Keratinocyte (primary cell): Measurements from ENCODE around the gene STEEP1. TPM values are rescaled to one million over a fixed set of nuclear protein-coding genes. Genes with fewer than 3 reads are reported as not detected.
"Not testable (repeated sequence)": the region's sequence is repeated elsewhere in the genome, so short reads cannot be mapped to it uniquely, and the experiment has no call there.

Experiments used
- DNase-seq: peaks from one replicate; pipeline ENCODE4 v3.0.0-alpha.2; 2011; ENCODE audit warnings: low read depth, missing footprints, low spot score
- FAIRE-seq: peaks from 2 replicates; lab custom pipeline; 2011; peaks lifted over from hg19 to GRCh38; lab: Jason Lieb, UNC
- H2AFZ ChIP-seq: 2 replicates; pipeline ENCODE4 v1.6.0; 2012; ENCODE audit warnings: low read length, control low read depth, inconsistent platforms; ENCODE audit not compliant: control insufficient read depth
- H3K27ac ChIP-seq: 2 replicates; pipeline ENCODE4 v1.5.1; 2011; ENCODE audit warnings: low read length; ENCODE audit not compliant: control insufficient read depth, insufficient read depth
- H3K27me3 ChIP-seq: 3 replicates; pipeline ENCODE4 v1.6.0; 2011; ENCODE audit warnings: low read length; ENCODE audit not compliant: control insufficient read depth, insufficient read depth; ENCODE audit errors: extremely low read depth
- H3K36me3 ChIP-seq, 2 experiments: 2 replicates in 1 of 2; 3 replicates in 1 of 2; pipeline ENCODE4 v1.5.1; 2011; ENCODE audit warnings: low read length in 2 of 2, mild to moderate bottlenecking in 1 of 2; ENCODE audit not compliant: control insufficient read depth in 2 of 2, insufficient read depth in 2 of 2; ENCODE audit errors: extremely low read depth in 1 of 2
- H3K4me1 ChIP-seq: 3 replicates; pipeline ENCODE4 v1.5.1; 2011; ENCODE audit warnings: low read length; ENCODE audit not compliant: control insufficient read depth, insufficient read depth; ENCODE audit errors: extremely low read depth
- H3K4me2 ChIP-seq: 3 replicates; pipeline ENCODE4 v1.6.0; 2011; ENCODE audit warnings: low read depth, low read length; ENCODE audit not compliant: control insufficient read depth, insufficient read depth; ENCODE audit errors: extremely low read depth
- H3K4me3 ChIP-seq, 3 experiments: fragments of 200-600 bp in 1 of 3; sonication (generic) in 1 of 3; 2 replicates in 2 of 3; 3 replicates in 1 of 3; pipeline ENCODE4 v1.5.1; 2011 to 2016; ENCODE audit warnings: low read length in 3 of 3, mild to moderate bottlenecking in 3 of 3, control low read depth in 2 of 3, inconsistent platforms in 1 of 3, low read depth in 1 of 3, mixed read lengths in 1 of 3, mixed run types in 1 of 3, moderate library complexity in 1 of 3; ENCODE audit not compliant: control insufficient read depth in 2 of 3, insufficient read depth in 2 of 3; ENCODE audit errors: extremely low read depth in 1 of 3
- H3K79me2 ChIP-seq: 2 replicates; pipeline ENCODE4 v1.6.0; 2012; ENCODE audit warnings: low read length; ENCODE audit not compliant: control insufficient read depth, insufficient read depth
- H3K9ac ChIP-seq: 3 replicates; pipeline ENCODE4 v1.6.0; 2011; ENCODE audit warnings: low read length; ENCODE audit not compliant: control insufficient read depth, insufficient read depth; ENCODE audit errors: extremely low read depth
- H3K9me1 ChIP-seq: 3 replicates; pipeline ENCODE4 v1.6.0; 2011; ENCODE audit warnings: low read length; ENCODE audit not compliant: control insufficient read depth, insufficient read depth; ENCODE audit errors: extremely low read depth
- H3K9me3 ChIP-seq: 2 replicates; pipeline ENCODE4 v1.5.1; 2012; ENCODE audit warnings: low read depth, low read length; ENCODE audit not compliant: control insufficient read depth
- H4K20me1 ChIP-seq: 3 replicates; pipeline ENCODE4 v1.6.0; 2011; ENCODE audit warnings: low read length; ENCODE audit not compliant: control insufficient read depth, insufficient read depth; ENCODE audit errors: extremely low read depth
- CTCF ChIP-seq, 3 experiments: IDR thresholded peaks in 1 of 3; conservative IDR thresholded peaks in 1 of 3; optimal IDR thresholded peaks in 1 of 3; 2 replicates in 2 of 3; 3 replicates in 1 of 3; pipeline versions ENCODE3 to v1.5.1; 2011; ENCODE audit warnings: low read length in 3 of 3, mild to moderate bottlenecking in 3 of 3, moderate library complexity in 2 of 3, control low read depth in 1 of 3, inconsistent platforms in 1 of 3; ENCODE audit not compliant: insufficient read depth in 2 of 3; ENCODE audit errors: extremely low read depth in 1 of 3
- EZH2 ChIP-seq: IDR thresholded peaks from one replicate; pipeline ENCODE4 v1.6.1; 2012; ENCODE audit warnings: inconsistent platforms, mild to moderate bottlenecking, low read length, moderate library complexity
- dilution Hi-C: fragments of 300-500 bp; cut with MboI; formaldehyde crosslinking; loops from one replicate; pipeline ENCODE4 v1.7.0; 2020; ENCODE audit warnings: low sequenced_read_pairs; ENCODE audit not compliant: extremely low pct_ligation_motif_present
- polyA plus RNA-seq, 5 experiments: library from polyadenylated mRNA; depleted of rRNA in 3 of 5; stranded (reverse) in 3 of 5; stranded (forward) in 1 of 5; unstranded in 1 of 5; fragments of >200 nt; gene quantifications; 1 replicate in 1 of 5; 2 replicates in 3 of 5; 3 replicates in 1 of 5; pipeline versions ENCODE4 v1.2.1 to v1.2.3, GENCODE V29; 2011 to 2012; ENCODE audit warnings: missing spikeins in 2 of 5, low read depth in 1 of 5, low replicate concordance in 1 of 5

Gene STEEP1
- polyA plus RNA-seq, 1 donor (not counting 4 experiments of a cell fraction or from before 2014, with no cell fraction given) = 23.3 TPM

GRCh38 chrX:119495734-119496726, 69.2 kb downstream of the STEEP1 start:
- no peaks in the 10 kb centered on the region for H4K20me1 ChIP-seq
- no peaks in the 10 kb centered on the region for H3K9me1 ChIP-seq
- H3K9me3 ChIP-seq = no peaks in the 10 kb centered on the region
- peak overlapping the region; percentile 23 for H2AFZ ChIP-seq
- H3K9ac ChIP-seq = no peak overlapping the region
- H3K4me3 ChIP-seq = no peak overlapping the region
- H3K27ac ChIP-seq = no peak overlapping the region
- H3K4me2 ChIP-seq = no peak overlapping the region
- H3K27me3 ChIP-seq = no peaks in the 10 kb centered on the region
- H3K79me2 ChIP-seq = no peaks in the 10 kb centered on the region
- H3K4me1 ChIP-seq = peaks cover 26% of the 10 kb centered on the region
- TF ChIP-seq CTCF (optimal IDR thresholded peaks at IDR 0.05 in 1 of 3, IDR thresholded peaks at IDR 0.05 in 1 of 3, conservative IDR thresholded peaks at IDR 0.05 in 1 of 3; ENCODE audit: extremely low read depth in 1 of 3, insufficient read depth in 2 of 3, low read length in 3 of 3) (no peak), EZH2 (no peak)
- DNase-seq (no peak), FAIRE-seq (no peak)
- no peaks in the 10 kb centered on the region for H3K36me3 ChIP-seq
- dilution Hi-C loops = no loop called here

DNA sequence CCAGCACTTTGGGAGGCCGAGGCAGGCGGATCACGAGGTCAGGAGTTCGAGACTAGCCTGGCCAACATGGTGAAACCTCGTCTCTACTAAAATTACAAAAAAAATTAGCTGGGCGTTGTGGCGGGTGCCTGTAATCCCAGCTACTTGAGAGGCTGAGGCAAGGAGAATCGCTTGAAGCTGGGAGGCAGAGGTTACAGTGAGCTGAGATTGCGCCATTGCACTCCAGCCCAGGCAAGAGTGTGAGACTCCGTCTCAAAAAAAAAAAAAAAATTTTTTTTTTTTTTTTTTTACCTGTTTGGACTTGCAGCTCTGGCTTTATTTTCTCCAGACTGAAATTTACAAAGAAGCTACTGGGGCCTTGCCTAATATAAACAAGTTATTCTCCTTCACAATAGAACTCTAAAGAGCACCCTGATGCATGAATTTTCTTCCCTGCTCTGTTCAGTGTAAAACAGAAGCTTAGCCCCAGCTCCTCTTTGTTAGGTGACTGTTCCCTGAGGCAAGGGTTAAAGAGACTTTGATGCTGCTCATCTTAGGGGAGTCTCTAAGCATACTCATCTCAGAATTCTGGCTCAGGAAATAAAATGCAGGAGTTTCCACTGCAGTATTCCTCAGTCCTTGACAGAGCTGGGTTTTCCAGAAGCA, 71.2 kb downstream of the STEEP1 start:
- H3K9me1 ChIP-seq, H3K36me3 ChIP-seq, DNase-seq, H3K27me3 ChIP-seq, dilution Hi-C loops, FAIRE-seq, H4K20me1 ChIP-seq, H3K9me3 ChIP-seq, H3K79me2 ChIP-seq: not testable (repeated sequence)
- peak overlapping the region; percentile 46 for H3K4me2 ChIP-seq
- H2AFZ ChIP-seq = peak overlapping the region; percentile 10
- H3K4me1 ChIP-seq = peaks cover 21% of the 10 kb centered on the region
- peak overlapping the region; percentile 48 for H3K9ac ChIP-seq
- H3K27ac ChIP-seq = peak overlapping the region; percentile 71
- peak overlapping the region in 1 of 3 experiments; percentile 9 for H3K4me3 ChIP-seq
